Heart left ventricle (tissue), 16 donors: ENCODE results near the gene UBE2Q2. TPM values are rescaled to one million over a fixed set of nuclear protein-coding genes. Genes with fewer than 3 reads are reported as not detected.
"Not testable (repeated sequence)": the region's sequence is repeated elsewhere in the genome, so short reads cannot be mapped to it uniquely, and the experiment has no call there.

Experiments used
- ATAC-seq, 4 donors: fragments of 200-7000 bp; cut with Tn5 transposase; one replicate each; pipeline ENCODE4 v1.9.1; 2020 to 2022; ENCODE audit warnings: moderate library complexity in 4 of 4, mild to moderate bottlenecking in 3 of 4, moderate number of reproducible peaks in 1 of 4
- DNase-seq, 5 donors: peaks; one replicate each; pipeline ENCODE4 v3.0.0-alpha.2; 2020
- H3K27ac ChIP-seq, 12 donors: fragments of 200-600 bp; sonication (generic) in 4 of 12; one replicate each; pipeline versions ENCODE4 v1.5.0 to v1.8.0; 2016 to 2022; ENCODE audit warnings: mild to moderate bottlenecking in 2 of 12
- H3K27me3 ChIP-seq, 9 donors: fragments of 200-600 bp; sonication (generic) in 2 of 9; one replicate each; pipeline versions ENCODE4 v1.5.1 to v1.8.0; 2016 to 2022; ENCODE audit warnings: mild to moderate bottlenecking in 3 of 9
- H3K36me3 ChIP-seq, 9 donors: fragments of 200-600 bp; sonication (generic) in 2 of 9; one replicate each; pipeline versions ENCODE4 v1.5.0 to v1.8.0; 2018 to 2022; ENCODE audit warnings: mild to moderate bottlenecking in 2 of 9
- H3K4me1 ChIP-seq, 12 donors: fragments of 200-600 bp; sonication (generic) in 4 of 12; one replicate each; pipeline versions ENCODE4 v1.5.0 to v1.8.0; 2016 to 2022; ENCODE audit warnings: mild to moderate bottlenecking in 3 of 12
- H3K4me3 ChIP-seq, 12 donors: fragments of 200-600 bp; sonication (generic) in 4 of 12; one replicate each; pipeline versions ENCODE4 v1.5.0 to v1.8.0; 2017 to 2022; ENCODE audit warnings: mild to moderate bottlenecking in 9 of 12, moderate library complexity in 4 of 12
- H3K9me3 ChIP-seq, 12 donors: fragments of 200-600 bp; sonication (generic) in 4 of 12; one replicate each; pipeline versions ENCODE4 v1.5.0 to v1.8.0; 2016 to 2022; ENCODE audit warnings: mild to moderate bottlenecking in 1 of 12
- CTCF ChIP-seq, 12 donors: fragments of 200-600 bp; sonication (generic) in 4 of 12; IDR thresholded peaks; one replicate each; pipeline versions ENCODE4 v1.5.0 to v1.8.0; 2018 to 2022; ENCODE audit warnings: antibody characterized with exemption in 12 of 12, mild to moderate bottlenecking in 5 of 12
- POLR2A ChIP-seq, 2 donors: fragments of 450-650 bp; IDR thresholded peaks; one replicate each; pipeline ENCODE4 v1.6.1; 2017; ENCODE audit warnings: antibody characterized with exemption in 2 of 2, mild to moderate bottlenecking in 2 of 2, moderate library complexity in 2 of 2
- WGBS, 4 donors: extraction: QIAGEN DNeasy Blood & Tissue Kit in 2 of 4; methylation state at CpG; one replicate each; pipeline versions ENCODE4 v1.1.5 to v1.1.7; 2013 to 2018; 5-methylcytosine and 5-hydroxymethylcytosine counted together
- intact Hi-C, 10 donors: fragments of 100-400 bp; cut with DNase I; formaldehyde crosslinking; loops; one replicate each; pipeline versions ENCODE4 v1.11.1 to v1.14.2; 2022
- polyA plus RNA-seq, 2 donors: library from polyadenylated mRNA; stranded (reverse); fragments of 200-250 nt; gene quantifications; one replicate each; pipeline ENCODE4 v1.2.3, GENCODE V29; 2013
- total RNA-seq, 9 donors: library from RNA; depleted of rRNA in 2 of 9; stranded (reverse); fragments of >200 nt in 2 of 9; fragmentation: NEBNext Ultra II Directional in 3 of 9; extraction: Animal tissue kit (Norgen Biotek cat#: 25700) in 3 of 9; gene quantifications; one replicate each; pipeline versions ENCODE4 v1.1.0 to v1.2.4, GENCODE V29; 2016 to 2023
- donor health status: ischemic (EF 13 %, LVEDD 7.1; RV severe dilation, severe dysfunction).
- donor health status: healthy with polysubstance abuse.
- donor health status: DM: no; HTN: yes; CAD: no.
- donor health status: DM: no; HTN: no; CAD: no.
- donor health status: ischemic (EF 25% LVEDD 6.9; RV normal size, moderate dysfunction).
- donor health status: ischemic (EF 25% LVEDD 5.7; RV mildly dilated, moderate dysfunction).
- donor health status: healthy.
- donor health status: DM: yes; HTN: yes; CAD: no.
- donor health status: ischemic (EF 35%, LVEDD 5.7; RV mildly dilated, moderate dysfunction).
- donor health status: nonischemic (EF 11% LVEDD 7.7; RV severe dilation, severe dysfunction).
- donor health status: DM: yes; HTN: yes; CAD: no.
- donor health status: PGD.
- donor health status: ischemic (EF 29% LVEDD 5.4; RV normal size, mild dysfunction).
- donor health status: nonischemic (EF 23%, LVEDD 6.1; RV moderate dilation, normal function).

The UBE2Q2 gene
- total and polyA plus RNA-seq, 11 donors: 13.6 to 39.4 (median 28.4) TPM

- no peaks in the 10 kb centered on the region for H3K36me3 ChIP-seq
- ATAC-seq (no peak), DNase-seq (no peak)
- TF ChIP-seq POLR2A (IDR thresholded peaks at IDR 0.05): no peak
- no peak for TF ChIP-seq CTCF (IDR thresholded peaks at IDR 0.05)
- no peaks in the 10 kb centered on the region for H3K9me3 ChIP-seq
- peak overlapping the region in 9 of 12 donors; percentile 87 to 97 (median 94) for H3K27ac ChIP-seq
- WGBS, 4 donors: 44 to 49% (median 47%) methylated on average over 13 of the region's 13 CpGs
- H3K4me1 ChIP-seq: peaks cover 0 to 63% (median 40%) of the 10 kb centered on the region in 12 donors
- H3K4me3 ChIP-seq: peak overlapping the region; percentile 66 to 98 (median 94)
- no peaks in the 10 kb centered on the region for H3K27me3 ChIP-seq
- intact Hi-C loops: loop anchor here in 6 of 10 donors (2.0 to 10.0 kb wide), 3 partner anchors 58 to 60 kb away; partner anchors contain the start of gene FBXO22 (in 6 of the 6)
Observed at GRCh38 chr15:75844629-75845335, 1.5 kb downstream of the UBE2Q2 start.

GRCh38 chr15:75849167-75849566 lies 5.9 kb downstream of the UBE2Q2 start:
- Histone ChIP-seq H3K36me3 (peaks cover 0 to 3% (median 0%) of the 10 kb centered on the region in 9 donors), H3K27ac (no peak overlapping the region), H3K4me1 (peaks cover 0 to 68% (median 36%) of the 10 kb centered on the region in 12 donors), H3K4me3 (no peak overlapping the region), H3K27me3 (no peaks in the 10 kb centered on the region), H3K9me3 (no peaks in the 10 kb centered on the region)
- 88 to 100% (median 90%) methylated on average over 1 of the region's 1 CpG for WGBS, 4 donors
- intact Hi-C loops: loop anchor here in 3 of 10 donors (5.0 to 10.0 kb wide), 2 partner anchors 53 to 56 kb away; partner anchors contain the start of gene FBXO22 (in 3 of the 3)
- no peak for TF ChIP-seq CTCF (IDR thresholded peaks at IDR 0.05)
- no peak for TF ChIP-seq POLR2A (IDR thresholded peaks at IDR 0.05)
- ATAC-seq (no peak), DNase-seq (no peak)

GRCh38 chr15:75850708-75851107 lies 7.5 kb downstream of the UBE2Q2 start:
- H3K4me1 ChIP-seq: peaks cover 0 to 55% (median 22%) of the 10 kb centered on the region in 12 donors
- TF ChIP-seq CTCF (IDR thresholded peaks at IDR 0.05) (no peak), POLR2A (IDR thresholded peaks at IDR 0.05) (no peak)
- intact Hi-C loops: no loop called here
- DNase-seq: no peak
- H3K27me3 ChIP-seq: no peaks in the 10 kb centered on the region
- no peaks in the 10 kb centered on the region for H3K9me3 ChIP-seq
- peaks cover 0 to 18% (median 14%) of the 10 kb centered on the region in 9 donors for H3K36me3 ChIP-seq
- no peak for ATAC-seq
- 97 to 100% (median 98%) methylated on average over 2 of the region's 2 CpGs for WGBS, 4 donors
- no peak overlapping the region for H3K4me3 ChIP-seq
- no peak overlapping the region for H3K27ac ChIP-seq

- ATAC-seq, H3K27ac ChIP-seq, H3K4me3 ChIP-seq, intact Hi-C loops, DNase-seq, H3K9me3 ChIP-seq, H3K27me3 ChIP-seq: not testable (repeated sequence)
- WGBS, 4 donors: 92% methylated on average over 4 of the region's 4 CpGs
- H3K36me3 ChIP-seq: peaks cover 0 to 23% (median 16%) of the 10 kb centered on the region in 9 donors
- H3K4me1 ChIP-seq: peaks cover 0 to 46% (median 17%) of the 10 kb centered on the region in 12 donors
Observed at GRCh38 chr15:75851566-75851965, 8.3 kb downstream of the UBE2Q2 start.
